CD1c-positive myeloid dendritic cell (primary cell): Measurements from ENCODE around the gene RNF180.
"Not testable (repeated sequence)": the region's sequence is repeated elsewhere in the genome, so short reads cannot be mapped to it uniquely, and the experiment has no call there.

Experiments used
- DNase-seq: peaks from one replicate; pipeline ENCODE4 v3.0.0-alpha.2; 2016; ENCODE audit errors: extremely low spot score

The RNF180 gene

DNA sequence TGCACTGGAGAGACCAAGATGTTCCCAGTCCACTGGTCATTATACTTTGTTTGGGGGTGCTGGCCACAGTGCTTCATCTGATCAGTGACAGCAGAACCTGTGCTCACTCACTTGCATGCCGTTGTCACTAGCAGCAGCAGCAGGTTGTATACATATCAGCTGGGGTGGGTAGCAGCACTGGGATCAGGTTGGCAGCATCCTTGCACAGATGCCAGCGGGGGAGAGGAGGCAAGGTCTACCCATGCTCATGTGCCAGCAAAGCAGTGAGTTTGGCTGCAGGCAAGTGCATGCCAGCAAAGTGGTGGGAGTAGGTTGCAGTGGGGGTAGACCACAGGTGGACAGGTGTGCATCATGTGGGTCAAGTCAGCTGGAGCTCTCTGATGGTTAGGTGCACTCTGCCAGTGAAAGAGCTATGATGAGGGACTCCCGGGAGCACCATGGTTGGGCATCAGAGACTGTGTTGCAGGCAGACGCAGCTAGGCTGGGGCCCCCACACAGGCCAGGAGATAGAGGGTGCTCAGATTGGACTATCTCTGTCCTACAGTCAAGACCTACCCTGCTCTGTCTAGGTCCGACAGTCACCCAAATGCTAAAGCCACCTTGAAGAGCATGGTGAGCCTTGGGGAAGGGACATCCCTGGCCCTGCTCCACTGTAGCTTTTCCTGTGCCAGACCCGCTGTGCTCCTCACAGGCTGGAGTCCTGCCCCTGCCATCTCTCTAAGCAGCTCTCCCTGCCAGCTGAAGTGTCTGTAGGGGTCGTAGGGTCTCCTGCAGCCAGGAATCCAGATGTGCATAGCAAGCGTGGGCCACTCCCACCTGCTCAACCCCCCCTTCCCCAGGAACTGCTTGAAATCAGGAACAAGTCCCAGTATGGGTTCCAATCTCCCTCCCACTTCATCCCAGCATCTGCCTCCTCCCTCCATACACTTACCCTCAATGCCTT lies 119.8 kb downstream of the RNF180 start:
- no peak for DNase-seq

DNA sequence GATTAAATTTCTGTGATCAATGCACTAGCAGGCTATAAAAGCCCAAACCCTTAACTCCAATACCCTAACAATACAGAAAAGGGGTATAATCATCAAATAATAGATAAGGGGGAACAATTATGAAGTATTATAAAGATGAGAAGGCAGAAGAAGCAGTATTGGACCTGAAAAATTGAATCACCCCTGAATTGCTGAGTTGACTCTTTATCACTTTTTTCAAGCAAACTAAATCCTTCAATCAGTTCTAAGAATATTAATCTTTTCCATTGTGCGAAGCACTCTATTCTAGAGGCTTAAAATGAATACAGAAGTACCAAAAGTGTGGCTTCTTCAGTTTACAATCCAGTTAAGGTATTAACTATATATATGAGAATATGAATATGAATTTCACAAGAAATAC lies 120.7 kb downstream of the RNF180 start:
- DNase-seq, result no peak

DNA sequence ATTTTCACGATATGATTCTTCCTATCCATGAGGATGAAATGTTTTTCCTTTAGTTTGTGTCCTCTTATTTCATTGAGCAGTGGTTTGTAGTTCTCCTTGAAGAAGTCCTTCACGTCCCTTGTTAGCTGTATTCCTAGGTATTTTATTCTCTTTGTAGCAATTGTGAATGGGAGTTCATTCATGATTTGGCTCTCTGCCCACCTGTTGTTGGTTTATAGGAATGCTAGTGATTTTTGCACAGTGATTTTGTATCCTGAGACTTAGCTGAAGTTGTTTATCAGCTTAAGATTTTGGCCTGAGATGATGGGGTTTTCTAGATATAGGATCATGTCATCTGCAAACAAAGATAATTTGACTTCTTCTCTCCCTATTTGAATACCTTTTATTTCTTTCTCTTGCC lies 122.9 kb downstream of the RNF180 start:
- not testable (repeated sequence) for DNase-seq

DNA sequence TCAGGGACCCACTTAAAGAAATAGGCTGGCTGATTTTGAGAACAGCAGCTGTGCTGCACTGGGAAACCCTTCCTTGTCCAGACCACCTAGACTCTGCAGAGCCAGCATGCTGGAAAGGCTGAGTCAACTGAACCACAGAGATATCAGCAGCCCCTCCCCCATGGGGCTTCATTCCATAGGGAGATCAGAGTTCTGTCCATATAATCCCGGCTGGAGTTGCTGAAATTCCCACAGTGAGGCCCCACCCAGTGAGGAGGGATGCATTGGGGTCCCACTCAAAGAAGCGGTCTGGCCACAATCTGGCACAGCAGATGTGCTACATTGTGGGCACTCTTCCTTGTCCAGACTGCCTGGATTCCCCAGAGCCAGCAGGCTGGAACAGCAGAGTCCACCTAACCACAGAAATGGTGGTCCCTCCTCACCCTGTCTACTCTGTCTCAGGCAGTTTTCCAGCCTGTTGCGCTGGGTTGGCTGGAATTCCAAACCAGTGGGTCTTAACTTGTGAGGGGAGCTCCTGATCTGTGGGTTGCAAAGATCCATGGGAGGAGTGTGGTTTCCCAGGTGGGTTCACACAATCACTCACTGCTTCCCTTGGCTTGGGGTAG lies 127.1 kb downstream of the RNF180 start:
- DNase-seq, result no peak

DNA sequence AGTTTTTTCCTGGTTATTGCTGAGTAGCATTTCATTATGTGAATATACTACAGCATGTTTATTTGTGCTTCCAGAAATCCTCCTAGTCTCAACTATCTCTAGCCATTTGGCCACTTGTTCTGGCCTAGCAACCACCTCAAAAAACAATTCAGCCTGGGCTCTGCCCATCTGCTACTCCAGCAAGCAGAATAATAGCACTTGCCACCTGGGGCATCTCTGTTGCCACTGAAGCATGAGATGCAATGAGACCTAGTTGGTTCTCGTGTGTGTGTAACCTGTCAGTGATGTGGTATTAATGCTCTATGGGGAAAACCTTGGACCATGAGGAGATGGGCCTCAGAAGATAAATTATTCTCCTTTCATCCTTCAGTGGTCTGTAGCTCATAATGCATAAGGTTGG lies 129.5 kb downstream of the RNF180 start:
- DNase-seq, result no peak

DNA sequence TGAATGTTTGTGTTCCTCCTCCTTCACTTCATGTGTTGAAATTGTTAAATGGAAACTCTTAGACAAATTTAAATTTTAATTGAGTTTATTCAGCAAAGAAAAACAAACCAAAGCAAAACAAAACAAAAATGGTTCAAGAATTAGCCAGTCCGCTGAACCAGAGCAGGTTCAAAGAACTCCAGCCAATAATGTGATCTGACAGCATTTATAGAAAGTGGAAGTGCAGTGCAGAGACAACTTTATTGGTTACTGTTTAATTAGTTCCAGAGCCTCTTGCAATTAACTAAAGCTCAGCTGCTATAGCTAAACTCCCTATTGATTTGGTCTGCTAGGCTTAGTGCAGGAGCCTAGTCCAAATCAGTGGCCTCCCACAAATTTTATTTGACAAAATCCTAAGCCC lies 132.9 kb downstream of the RNF180 start:
- no peak for DNase-seq

DNA sequence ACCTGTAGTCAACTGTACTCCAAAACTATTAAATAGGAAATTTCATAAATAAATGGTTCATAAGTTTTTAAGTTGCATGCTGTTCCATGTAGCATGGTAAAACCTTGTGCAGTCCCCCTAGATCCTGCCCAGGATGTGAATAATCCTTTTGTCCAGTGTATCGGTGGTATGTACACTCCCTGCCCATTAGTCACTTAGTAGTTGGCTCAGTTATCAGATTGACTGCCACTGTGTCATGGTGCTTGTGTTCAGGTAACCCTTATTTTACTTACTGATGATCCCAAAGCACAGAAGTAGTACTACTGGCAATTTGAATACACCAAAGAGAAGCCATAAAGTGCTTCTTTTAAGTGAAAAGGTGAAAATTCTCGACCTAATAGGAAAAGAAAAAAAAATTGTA lies 134.2 kb downstream of the RNF180 start:
- no peak for DNase-seq

DNA sequence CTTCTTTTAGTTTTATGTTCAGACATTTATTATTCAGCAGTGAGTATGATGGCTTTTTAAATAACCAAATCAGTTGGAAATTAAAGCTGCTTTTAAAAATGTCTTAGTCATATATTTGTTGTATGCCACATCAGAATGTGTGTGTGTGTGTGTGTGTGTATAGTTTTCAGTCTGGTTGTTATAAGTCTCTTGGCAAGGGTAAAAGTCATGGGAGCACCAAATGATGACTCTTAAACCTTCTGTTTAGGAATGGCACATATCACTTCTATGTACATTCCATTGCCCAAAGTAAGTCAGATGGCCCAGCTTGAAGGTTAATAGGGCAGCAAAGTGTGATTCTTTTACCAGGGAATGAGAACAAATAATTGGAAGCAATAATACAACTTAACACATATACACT lies 135.9 kb downstream of the RNF180 start:
- DNase-seq, result no peak

DNA sequence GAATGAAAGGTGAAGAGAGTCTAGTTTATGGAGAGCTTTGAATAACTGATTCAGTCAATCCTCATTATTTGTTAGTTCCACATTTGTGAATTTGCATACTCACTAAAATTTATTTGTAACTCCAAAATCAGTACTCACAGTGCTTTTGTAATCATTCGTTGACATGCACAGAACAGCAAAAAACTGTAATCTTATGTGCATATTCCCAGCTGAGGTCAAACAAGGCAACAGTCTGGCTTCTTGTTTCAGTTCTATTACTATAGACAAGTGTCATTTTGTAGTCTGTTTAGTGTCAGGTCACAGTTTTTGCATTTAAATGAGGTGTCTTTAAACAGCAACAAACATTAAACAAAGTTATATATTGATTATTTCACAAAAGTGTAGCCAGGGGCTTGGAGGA lies 142.5 kb downstream of the RNF180 start:
- DNase-seq, result no peak

DNA sequence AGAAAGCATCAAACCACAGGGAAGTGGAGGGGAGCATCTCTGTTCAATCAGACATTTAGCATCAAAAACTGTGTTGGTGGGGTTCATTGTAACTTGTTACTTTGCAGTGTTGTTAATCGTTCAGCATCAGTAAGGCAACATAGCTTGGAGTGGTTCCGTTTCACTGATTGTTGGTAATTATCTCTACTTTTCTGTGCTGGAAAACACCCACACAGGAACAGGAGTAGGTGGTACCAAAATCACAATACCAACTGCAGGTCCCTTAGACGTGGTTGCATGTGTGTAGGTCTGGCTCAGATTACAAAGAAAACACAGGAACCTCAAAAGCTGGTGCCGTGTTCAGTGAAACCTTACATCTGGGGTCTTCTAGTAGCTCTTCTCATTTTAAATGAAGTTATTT lies 146.8 kb downstream of the RNF180 start:
- DNase-seq, result no peak

DNA sequence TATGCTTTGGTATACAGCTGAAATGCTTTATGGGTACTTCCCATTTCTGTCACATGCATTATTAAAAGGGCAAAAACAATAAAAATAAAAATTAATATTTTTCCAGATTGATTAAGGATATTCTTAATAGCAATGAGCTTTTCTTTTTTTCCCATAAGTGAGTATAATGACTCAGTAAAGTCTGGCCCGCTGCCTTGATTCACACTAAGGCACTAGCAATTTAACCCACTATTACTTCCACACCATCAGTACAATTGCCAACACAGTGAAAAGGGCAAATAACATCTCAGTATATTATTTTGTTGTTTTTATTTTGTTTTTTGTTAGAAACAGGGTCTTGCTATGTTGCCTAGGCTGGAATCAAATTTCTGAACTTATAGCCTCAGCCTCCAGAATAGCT lies 150.1 kb downstream of the RNF180 start:
- DNase-seq, result no peak

DNA sequence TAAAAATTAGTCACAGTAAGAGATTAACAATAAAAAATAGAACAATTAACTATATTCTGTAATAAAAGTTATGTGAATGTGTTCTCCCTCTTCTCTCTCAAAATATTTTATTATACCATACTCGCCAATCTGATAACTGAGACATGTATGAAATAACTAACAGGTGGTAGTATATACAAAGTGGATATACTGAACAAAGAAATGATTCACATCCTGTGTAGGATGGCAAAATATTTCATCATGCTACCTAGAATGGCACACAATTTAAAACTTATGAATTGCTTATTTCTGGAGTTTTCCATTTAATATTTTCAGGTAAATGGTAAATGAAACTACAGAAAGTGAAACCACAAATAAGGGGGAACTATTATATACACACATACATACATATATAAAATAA lies 152.5 kb downstream of the RNF180 start:
- no peak for DNase-seq

DNA sequence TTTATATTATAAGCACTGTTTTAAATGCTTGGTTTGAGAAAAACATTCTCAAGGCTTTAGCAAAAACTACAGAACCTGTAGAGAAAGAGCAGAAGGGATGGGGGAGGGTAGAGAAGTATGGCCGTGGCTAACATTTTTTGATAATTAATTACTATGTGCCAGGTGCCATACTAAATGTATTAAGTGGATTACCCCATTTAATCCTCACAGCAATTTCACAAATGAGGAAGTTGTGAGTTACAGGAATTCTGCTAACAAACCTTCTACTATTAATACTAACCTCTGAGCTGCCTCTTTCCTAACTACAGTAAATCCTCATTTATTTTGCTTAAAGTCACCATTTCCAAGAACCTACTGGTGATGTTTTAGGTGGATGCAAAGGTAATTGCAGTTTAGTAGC lies 157.9 kb downstream of the RNF180 start:
- no peak for DNase-seq

DNA sequence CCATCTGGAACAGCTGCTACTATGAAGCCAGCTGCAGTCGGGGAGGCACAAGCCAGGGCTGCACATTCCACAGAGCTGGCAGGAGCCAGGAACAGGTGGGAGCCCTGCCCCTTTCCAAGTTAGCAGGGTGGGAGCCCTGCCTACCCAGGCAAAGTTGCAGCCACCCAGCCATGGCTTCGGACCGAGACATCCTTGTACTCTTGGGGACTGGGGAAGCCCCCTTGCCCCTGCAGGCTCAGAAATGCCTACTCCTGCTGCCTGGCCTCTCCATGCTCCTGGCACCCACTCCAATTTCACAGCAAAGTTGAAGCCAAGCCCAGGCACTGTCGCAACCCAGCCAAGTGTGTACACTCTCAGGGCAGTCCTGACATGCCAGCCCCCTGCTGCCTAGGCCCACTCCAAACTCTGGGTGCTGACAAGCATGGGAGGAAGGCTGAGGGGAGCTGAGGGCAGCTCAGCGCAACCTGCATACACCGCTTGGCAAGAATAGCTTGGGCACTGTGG lies 165.1 kb downstream of the RNF180 start:
- no peak for DNase-seq

DNA sequence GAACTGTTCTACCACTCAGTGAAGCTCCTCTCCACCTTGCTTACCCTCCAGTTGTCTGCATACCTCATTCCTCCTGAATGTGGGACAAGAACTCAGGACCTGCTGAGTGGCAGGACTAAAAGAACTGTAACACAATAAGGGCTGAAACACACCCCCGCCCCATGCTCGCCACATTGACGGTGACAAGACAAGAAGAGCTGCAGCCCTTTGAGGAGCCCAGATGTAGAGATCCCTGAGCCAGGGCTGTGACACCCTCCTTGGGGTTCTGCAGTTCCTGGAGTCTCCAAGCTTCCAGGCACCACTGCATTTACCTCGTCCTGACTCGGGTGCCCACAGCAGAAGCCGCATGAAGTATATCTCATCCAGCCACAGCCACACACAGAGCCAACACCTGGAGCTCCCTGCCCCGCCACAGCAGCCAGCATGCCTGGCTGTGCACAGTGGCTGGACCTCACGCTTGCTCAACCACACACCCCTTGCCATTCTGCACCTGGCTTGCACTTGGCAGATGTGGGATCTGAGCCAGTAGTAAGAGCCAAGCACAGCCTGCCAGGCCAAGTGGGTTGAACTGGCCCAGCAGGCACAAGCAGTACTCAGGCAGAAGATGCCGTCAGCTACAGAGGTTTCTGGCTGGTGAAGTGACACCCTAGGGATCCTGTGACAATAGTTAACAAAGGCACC lies 166.1 kb downstream of the RNF180 start:
- DNase-seq, result no peak

DNA sequence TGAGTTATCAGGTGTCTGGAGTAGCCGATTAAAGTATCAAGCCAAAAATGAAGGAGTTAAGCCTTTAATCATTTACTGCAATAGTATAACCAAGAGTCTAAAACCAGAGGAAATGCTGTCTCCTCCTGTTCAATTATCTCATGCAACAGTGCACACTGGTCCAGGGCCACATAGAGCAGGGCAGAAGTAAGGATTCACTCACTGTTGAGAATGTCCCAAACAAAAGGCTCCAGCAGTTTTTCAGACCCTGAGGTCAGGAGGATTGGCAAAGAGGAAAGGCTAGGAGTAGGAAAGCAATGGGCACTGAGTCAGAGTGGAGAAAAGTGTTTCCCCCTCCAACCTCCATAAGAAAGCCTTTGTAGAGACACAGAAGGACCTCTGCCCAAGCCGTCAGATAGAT lies 168.2 kb downstream of the RNF180 start:
- no peak for DNase-seq

DNA sequence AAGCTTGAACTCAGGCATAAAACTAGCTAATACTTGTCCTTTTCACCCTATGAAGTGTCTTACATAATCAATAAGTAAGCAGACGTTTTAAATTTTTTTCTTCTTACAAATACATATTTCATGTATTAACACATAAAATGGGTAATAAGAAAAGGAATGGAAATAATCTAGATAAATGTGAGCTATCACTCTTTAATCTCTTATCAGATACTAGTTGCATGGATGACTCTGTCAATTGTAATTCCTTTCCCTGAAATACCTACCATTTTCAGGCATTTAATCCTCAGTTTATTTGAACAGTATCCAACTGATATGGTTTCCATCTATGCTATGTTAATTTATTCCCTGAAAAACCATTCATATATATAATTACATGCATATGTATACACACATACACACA lies 174.1 kb downstream of the RNF180 start:
- no peak for DNase-seq

DNA sequence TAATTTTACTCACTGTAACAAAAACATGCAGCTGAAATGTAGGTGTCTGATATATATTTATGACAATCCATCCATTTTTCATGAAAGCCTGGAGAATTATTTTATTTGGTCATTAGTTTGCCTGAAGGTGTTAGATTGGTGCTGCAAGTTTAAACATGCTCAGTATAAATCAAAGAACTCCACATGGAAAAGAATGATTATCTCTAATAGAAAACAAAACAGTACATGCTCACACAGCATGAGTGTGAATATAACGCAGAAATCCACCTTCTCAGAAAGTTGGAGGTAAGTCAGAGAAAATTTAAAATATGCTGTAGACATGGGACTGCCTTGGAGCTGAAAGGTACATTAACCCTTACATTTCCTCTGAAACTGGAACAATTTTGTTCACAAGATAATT lies 174.7 kb downstream of the RNF180 start:
- DNase-seq, result no peak

DNA sequence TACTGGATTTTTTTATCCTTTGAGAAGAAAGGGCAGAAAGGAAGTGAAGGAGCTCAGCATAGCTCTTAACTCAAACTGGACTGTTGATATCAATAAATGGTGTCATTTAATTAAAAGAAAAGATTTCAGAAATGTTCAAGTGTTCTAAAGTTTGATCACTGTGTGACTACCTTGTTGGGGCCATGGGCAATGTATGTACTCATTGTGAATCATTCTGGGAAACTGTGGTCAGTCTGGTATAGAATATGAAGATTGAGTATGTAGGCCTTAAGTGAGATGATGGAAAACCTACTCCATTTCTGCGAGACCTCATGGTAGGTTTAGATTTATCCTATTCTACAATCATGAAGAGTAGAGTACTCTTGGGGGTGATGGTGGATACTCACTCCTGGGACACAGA lies 175.7 kb downstream of the RNF180 start:
- DNase-seq, result no peak

DNA sequence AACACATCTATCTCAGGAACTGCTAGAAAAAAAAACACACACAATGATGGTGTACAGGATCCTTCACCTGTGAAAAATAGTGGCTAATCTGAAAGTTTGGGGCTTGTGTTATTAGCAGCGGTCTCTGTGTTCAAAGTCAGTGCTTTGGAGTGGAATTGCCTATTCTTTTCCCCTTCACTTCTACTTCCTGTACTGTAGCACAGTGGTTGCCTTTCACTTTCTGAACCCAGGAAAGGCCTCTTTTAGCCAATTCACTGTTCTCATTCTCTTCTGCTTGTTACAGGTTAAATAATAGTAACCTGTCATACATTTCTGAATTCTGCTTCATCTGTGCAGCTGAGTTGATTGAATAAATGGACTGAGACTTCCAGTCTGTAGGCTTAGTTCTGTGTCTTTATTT lies 178.9 kb downstream of the RNF180 start:
- no peak for DNase-seq

DNA sequence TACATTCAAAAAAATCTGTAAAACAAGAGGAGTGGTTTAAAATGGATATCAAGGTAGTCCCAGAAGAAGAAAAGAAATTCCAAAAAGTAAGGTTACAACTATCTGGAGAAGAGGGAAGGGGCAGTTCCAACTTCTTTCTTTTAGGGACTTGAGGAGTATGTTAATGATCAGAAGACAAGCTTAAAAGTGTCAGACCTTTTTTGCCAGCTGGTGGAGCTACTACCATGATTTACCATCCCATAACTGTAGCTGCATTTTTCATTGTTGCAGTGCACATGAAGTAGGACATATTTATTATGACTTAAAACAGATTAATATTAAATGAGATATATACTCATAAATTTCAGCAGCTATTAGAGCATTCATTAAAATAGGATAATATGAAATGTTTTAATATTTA lies 181.7 kb downstream of the RNF180 start:
- no peak for DNase-seq

DNA sequence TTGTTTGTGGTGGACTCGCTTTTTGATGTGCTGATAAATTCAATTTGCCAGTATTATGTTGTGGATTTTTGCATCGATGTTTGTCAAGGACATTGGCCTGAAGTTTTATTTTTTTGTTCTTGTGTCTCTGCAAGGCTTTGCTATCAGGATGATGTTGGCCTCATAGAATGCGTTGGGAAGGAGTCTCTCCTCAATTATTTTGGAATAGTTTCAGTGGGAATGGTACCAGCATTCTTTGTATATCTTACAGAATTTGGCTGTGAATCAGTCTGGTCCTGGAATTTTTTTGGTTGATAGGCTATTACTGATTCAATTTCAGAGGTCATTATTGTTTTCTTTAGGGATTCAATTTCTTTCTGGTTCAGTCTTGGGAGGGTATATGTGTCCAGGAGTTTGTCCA lies 198.8 kb downstream of the RNF180 start:
- DNase-seq, result no peak

DNA sequence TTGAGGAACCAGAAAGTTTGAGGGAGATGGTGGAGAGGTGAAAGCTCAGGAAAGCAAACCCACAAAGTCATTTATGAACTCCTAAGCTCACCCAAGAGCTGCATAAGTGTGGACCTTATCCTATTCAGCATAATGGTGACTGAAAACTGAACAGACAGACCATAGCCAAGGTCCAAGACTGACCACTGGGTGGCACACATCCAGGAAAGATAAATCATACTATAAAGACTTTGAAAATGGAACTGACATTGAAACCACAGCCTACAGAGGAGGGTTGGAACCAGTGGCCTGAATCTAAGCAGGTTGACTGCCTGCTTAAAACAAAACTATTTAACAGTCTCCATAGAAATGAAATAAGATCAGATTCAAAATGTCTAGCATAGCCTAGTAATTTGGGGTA lies 219.1 kb downstream of the RNF180 start:
- no peak for DNase-seq
